ENCODE measurements around the gene UBASH3B.
A peak's percentile ranks its signal among the peaks of the same experiment; 100 is the strongest.
"Not testable (repeated sequence)": the region's sequence is repeated elsewhere in the genome, so short reads cannot be mapped to it uniquely, and the experiment has no call there.

Gene UBASH3B

DNA sequence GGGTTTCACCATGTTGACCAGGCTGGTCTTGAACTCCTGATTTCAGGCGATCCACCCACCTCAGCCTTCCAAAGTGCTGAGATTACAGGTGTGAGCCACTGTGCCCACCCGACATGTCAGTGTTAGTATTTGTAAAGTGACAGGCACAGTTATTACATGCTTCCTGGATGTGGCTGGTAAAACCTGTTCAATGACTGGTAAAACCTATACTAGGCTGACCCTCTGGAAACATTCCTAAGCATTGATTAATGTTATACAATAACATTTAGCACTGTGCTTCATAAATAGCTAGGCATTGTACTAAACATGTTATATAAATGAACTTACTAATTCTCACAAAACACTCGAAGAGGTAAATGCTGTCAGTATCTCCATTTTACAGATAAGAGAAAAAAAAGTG lies 206.1 kb downstream of the UBASH3B start:
- in situ Hi-C loops (cut with MboI; ENCODE audit: low pct_unique_long_range_greater_than_20kb, low sequenced_read_pairs, unreplicated experiment): loop anchor here (10.0 kb wide), 1 partner anchor 163 kb away; no protein-coding TSS in a partner anchor
- TF ChIP-seq, protein P1, sequence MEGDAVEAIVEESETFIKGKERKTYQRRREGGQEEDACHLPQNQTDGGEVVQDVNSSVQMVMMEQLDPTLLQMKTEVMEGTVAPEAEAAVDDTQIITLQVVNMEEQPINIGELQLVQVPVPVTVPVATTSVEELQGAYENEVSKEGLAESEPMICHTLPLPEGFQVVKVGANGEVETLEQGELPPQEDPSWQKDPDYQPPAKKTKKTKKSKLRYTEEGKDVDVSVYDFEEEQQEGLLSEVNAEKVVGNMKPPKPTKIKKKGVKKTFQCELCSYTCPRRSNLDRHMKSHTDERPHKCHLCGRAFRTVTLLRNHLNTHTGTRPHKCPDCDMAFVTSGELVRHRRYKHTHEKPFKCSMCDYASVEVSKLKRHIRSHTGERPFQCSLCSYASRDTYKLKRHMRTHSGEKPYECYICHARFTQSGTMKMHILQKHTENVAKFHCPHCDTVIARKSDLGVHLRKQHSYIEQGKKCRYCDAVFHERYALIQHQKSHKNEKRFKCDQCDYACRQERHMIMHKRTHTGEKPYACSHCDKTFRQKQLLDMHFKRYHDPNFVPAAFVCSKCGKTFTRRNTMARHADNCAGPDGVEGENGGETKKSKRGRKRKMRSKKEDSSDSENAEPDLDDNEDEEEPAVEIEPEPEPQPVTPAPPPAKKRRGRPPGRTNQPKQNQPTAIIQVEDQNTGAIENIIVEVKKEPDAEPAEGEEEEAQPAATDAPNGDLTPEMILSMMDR (IDR thresholded peaks at IDR 0.05; ENCODE audit: extremely low read depth, insufficient read depth, missing control alignments): no peak
- DNase-seq (ENCODE audit: low spot score): no peak

DNA sequence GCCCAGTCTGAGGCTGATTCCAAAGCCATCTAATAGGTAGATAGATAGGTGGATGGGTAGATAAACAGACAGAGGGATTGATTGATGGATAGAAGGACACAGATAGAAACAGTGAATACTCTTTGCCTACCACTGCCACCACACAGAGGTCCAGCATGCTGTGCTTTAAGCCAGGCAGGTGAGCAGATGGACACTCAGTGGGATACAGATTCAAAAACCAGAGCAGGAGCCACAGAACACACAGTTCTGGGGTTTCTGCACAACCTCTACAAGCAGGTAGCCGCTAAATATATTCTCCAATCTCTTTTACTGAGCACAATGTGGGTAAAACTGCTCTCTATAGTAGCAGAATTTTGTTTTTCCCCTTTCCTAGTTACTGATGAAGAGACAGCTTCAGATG lies 206.6 kb downstream of the UBASH3B start:
- TF ChIP-seq, protein P1 (IDR thresholded peaks at IDR 0.05; ENCODE audit: extremely low read depth, insufficient read depth, missing control alignments): no peak
- in situ Hi-C loops (cut with MboI; ENCODE audit: low pct_unique_long_range_greater_than_20kb, low sequenced_read_pairs, unreplicated experiment): loop anchor here (10.0 kb wide), 1 partner anchor 163 kb away; no protein-coding TSS in a partner anchor

DNA sequence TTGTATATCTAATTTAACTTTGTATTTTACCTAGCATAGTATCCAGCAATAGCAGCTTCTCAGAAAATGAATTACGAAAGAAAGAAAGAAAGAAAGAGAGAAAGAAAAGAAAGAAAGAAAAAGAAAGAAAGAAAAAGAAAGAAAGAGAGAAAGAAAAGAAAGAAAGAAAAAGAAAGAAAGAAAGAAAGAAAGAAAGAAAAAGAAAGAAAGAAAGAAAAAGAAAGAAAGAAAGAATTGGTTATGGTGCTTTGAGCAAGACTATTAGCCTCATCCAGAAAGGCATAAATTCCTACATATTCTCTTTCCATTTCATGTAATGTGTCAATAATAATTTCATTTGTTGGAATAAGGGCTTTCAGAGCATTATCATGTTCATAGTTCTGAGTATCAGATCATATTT lies 207.6 kb downstream of the UBASH3B start:
- DNase-seq (ENCODE audit: low spot score): not testable (repeated sequence)
- in situ Hi-C loops (cut with MboI; ENCODE audit: low pct_unique_long_range_greater_than_20kb, low sequenced_read_pairs, unreplicated experiment): loop anchor here (10.0 kb wide), 1 partner anchor 162 kb away; no protein-coding TSS in a partner anchor

More for the DNA sequence above, 206.6 kb downstream of the UBASH3B start:
- DNase-seq (ENCODE audit: low spot score): no peak

DNA sequence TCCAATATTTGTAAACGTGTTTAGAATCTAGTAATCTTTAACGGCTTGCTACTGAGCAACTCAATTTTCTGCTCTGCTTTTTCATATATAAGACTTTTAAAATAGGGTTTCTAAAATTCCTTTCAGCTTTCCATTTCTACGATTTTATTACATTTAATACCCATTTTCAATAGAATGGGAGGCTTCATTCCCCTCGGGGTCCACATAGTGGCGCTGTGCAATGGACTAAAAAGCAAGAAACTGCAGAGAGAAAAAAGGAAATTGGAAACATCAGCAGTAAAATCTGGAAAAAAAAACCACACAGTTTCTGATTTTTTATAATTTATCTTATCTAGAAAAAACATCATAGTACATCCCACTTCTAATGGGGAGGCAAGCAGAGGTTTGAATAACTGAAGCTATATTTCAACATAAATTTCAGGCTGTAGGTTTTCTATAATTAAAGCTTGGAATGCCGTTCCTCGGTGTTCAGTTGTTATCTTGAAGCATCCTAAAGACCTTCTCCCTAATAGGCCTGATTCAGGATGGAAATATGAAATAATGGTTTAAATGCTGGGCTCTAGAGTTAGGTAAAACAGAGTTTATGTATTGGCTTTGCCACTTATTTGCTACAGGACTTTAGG lies 208.3 kb downstream of the UBASH3B start:
- DNase-seq (ENCODE audit: low spot score): no peak
- TF ChIP-seq, protein P1 (IDR thresholded peaks at IDR 0.05; ENCODE audit: extremely low read depth, insufficient read depth, missing control alignments): peak; percentile 87
- in situ Hi-C loops (cut with MboI; ENCODE audit: low pct_unique_long_range_greater_than_20kb, low sequenced_read_pairs, unreplicated experiment): loop anchor here (10.0 kb wide), 1 partner anchor 161 kb away; no protein-coding TSS in a partner anchor
